Measurements from ENCODE around the gene GPC2.

GRCh38 chr7:100127866-100128636 lies 49.1 kb downstream of the GPC2 start:
- no peak for TF ChIP-seq CTCF (conservative IDR thresholded peaks at IDR 0.05 in 1 of 2, IDR thresholded peaks at IDR 0.05 in 1 of 2; ENCODE audit: extremely low read depth in 1 of 2, insufficient read depth in 1 of 2, low read depth in 1 of 2, low read length in 2 of 2)
- no peak for TF ChIP-seq EZH2 (IDR thresholded peaks at IDR 0.05; ENCODE audit: borderline replicate concordance, low read length)

Data from mammary epithelial cell (primary cell).